GM10266 (cell line): ENCODE data around the gene SPECC1.

Source experiments
- DNase-seq: peaks from one replicate; pipeline ENCODE4 v3.0.0; 2012; ENCODE audit errors: extremely low spot score
- CTCF ChIP-seq: IDR thresholded peaks from 2 replicates; pipeline ENCODE4 v1.5.1; 2012; ENCODE audit warnings: mild to moderate bottlenecking, low read depth; ENCODE audit not compliant: control insufficient read depth, insufficient read depth; ENCODE audit errors: missing control alignments

The SPECC1 gene

DNA sequence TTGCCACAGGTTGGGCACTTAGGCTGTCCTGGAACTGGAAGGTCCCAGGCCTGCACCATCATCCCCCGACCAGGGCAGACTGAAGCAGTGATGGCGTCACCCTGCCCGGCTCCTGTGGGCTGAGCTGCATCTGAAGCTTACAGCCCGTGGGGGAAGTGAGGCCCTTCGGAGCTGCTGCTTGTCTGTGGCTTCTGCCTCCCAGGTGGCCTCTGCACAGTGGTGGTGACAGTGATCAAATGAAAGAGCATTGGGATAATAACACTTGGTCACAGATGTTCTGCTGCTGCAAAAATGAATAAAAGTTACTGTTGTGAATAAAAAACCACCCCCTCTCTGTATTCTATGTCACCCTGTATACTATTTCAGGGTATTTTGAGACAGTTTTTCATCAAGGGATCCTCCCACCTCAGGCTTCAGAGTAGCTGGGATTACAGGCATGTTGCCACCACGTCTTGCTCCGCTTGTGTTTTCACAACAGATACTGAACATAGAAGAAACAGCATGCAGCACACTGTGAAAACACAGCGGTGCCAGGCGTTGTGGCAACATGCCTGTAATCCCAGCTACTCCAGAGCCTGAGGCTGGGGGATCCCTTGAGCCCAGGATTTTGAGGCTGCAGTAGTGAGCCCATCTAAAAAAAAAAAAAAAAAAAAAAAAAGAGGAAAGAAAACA lies 293.2 kb downstream of the SPECC1 start:
- DNase-seq: no peak
- no peak for TF ChIP-seq CTCF

- no peak for TF ChIP-seq CTCF
Measured at GRCh38 chr17:20304961-20305360, 295.8 kb downstream of the SPECC1 start.

GRCh38 chr17:20306924-20307323 lies 297.8 kb downstream of the SPECC1 start:
- DNase-seq: no peak
- TF ChIP-seq CTCF: no peak

More at GRCh38 chr17:20304961-20305360, 295.8 kb downstream of the SPECC1 start:
- no peak for DNase-seq

DNA sequence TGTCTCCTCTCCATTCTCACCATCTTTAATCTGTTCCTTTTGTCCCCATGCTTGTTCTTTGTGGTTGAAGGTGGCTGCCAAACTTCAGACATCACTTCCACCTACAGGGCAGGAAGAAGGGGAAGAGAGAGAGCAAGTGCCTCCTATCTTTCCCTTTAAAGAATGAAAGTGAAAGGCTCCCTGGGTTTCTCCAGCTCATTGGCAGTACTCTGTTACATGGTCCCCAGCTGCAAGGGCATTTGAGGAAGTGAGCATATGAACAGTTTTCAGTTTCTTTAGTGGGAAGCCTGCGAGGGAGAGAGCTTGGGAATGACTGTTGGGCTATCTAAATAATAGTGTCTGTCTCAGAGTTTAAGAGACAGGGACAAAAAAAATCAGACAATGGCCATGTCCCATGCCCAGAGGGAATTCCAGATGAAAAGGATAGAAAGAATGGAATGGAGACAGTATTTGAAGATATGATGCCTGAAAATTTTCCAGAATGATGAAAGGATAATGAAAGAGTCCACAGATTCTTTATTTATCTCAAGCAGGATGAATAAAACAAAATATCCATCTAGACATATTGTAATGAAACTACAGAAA lies 298.3 kb downstream of the SPECC1 start:
- DNase-seq: no peak
- TF ChIP-seq CTCF: no peak

GRCh38 chr17:20310481-20310880 lies 301.3 kb downstream of the SPECC1 start:
- no peak for DNase-seq
- TF ChIP-seq CTCF: no peak

- DNase-seq: no peak
- TF ChIP-seq CTCF: no peak
Measured at GRCh38 chr17:20313306-20313705, 304.1 kb downstream of the SPECC1 start.

DNA sequence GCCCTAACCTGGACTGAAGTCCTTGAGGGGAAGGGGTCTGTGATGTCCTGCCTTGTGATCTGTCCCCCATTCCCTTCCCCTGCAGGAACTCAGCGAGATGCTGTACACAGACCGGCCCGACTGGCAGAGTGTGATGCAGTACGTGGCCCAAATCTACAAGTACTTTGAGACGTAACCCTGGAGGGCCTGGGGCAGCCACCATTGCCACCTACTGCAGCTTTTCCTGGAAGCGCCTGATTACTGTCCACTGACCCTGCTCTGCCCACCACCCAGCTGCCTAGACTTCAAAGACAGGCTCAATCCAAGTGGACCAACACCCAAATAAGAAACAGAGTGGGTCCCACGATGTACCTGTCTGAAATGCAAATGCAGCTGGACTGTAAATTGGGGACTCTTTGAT lies 304.7 kb downstream of the SPECC1 start:
- DNase-seq: no peak
- TF ChIP-seq CTCF: no peak
